GM19452 (cell line): Measurements from ENCODE around the gene KIAA0232.
A peak's percentile ranks its signal among the peaks of the same experiment; 100 is the strongest.
"Not testable (repeated sequence)": the region's sequence is repeated elsewhere in the genome, so short reads cannot be mapped to it uniquely, and the experiment has no call there.

Source experiments
- ATAC-seq: cut with Tn5 transposase; IDR thresholded peaks from one replicate; pipeline ENCODE4 v1.9.1; 2021; ENCODE audit not compliant: unreplicated experiment

Gene KIAA0232

DNA sequence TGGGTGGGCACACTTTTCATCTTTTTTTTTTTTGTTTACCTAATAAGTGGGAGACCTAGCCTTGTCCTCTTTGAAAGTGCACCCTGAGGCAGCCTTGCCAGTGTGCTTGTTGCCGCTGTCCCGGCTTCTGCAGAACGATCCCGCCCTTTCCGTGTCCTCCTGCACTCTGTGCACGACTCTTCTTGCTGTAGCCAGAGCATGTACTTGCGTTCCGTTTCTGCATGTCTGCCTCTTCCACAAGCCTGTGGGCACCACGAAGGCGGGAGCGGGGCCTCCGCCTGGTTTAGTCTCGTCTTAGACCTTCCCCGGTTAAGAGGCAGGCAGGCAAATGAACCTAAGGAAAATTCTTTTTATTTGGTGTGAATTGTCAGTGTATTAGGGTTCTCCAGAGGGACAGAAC, 94.5 kb downstream of the KIAA0232 start:
- no peak for ATAC-seq

DNA sequence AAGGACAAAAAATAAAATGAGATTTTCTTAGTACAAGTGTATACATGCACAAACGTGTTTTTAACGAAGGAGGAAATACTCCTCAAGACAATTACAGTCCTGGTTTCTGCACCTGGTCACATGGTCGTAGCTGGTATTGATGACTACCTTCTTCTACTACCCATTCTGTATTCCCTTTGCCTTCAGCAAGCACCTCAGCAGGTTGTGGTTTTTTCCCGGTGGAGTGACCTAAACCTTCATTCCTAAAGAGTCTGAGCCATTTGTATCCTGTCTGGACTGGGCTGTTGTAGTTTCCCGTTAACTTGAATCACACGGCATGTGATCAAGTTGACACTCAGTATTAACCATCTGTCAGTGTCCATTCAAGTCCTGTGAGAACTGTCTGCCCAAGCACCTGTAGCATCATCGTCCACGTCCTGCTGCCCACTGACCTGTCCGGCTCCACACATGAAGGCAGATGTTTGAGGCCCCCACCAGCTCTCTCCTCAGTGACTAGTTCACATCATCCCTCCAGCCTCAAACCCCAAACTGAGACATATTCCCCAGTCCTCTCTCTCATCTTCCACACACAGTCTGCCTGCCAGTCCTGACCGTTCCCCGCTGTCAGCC, 96.0 kb downstream of the KIAA0232 start:
- no peak for ATAC-seq

DNA sequence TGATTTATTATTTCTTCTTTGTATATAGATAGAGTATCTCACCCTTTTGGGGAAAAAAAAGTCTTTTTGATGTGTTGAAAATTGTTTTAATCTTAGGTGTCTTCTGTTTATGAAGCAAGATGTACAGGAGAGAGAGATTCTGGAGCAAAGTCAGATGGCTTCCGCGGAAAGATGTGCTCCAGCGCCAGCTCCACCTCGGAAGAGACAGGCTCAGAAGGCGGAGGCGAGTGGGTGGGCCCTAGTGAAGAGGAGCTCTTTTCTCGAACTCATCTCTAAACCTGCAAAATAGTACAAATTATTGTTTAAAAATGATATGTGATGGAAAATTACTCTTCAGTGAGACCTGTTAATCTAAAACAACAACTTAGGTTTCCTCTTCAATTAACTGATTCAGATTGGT, 98.2 kb downstream of the KIAA0232 start:
- no peak for ATAC-seq

DNA sequence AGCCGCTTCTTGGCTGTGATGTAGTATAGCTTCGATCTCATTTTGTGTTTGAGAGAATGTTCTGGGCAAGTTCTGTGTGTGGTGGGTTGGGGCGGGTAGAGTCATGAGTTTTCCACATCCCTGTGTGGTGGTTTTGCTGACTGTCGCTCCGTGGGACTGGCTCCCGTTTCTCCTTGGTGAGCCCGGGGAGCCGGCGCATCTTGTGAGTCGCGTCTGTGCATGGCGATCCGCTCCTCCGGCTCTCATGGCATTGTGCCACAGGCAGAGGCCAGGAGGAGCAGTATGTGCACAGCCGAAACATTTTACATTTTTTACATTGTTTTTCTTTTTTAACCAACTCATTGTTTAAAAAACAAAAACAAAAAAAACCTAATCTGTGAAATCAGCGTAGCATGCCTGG, 99.4 kb downstream of the KIAA0232 start:
- ATAC-seq = no peak

DNA sequence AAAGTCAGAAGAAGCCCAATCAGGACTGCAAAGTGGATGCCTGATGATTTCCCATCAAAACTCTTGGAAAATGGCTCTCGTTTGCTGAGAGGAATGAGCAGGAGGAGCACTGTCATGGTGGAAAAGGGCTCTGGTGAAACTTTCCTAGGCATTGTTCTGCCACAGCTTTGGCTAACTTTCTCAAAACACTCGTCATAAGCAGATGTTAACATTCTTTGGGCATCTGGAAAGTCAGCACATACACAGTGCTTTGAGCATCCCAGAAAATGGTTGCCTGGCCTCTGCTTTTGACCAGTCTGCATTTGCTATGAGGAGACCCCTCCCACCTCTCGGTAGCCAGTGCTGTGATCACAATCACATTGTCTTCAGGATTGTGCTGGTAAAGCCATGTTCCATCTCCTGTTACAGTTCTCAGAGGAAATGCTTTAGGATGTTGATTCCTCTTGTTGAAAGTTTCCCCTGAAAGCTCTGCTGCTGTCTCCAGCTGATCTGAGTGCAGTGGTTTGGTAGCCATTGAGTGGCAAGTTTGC, 101.9 kb downstream of the KIAA0232 start:
- no peak for ATAC-seq

DNA sequence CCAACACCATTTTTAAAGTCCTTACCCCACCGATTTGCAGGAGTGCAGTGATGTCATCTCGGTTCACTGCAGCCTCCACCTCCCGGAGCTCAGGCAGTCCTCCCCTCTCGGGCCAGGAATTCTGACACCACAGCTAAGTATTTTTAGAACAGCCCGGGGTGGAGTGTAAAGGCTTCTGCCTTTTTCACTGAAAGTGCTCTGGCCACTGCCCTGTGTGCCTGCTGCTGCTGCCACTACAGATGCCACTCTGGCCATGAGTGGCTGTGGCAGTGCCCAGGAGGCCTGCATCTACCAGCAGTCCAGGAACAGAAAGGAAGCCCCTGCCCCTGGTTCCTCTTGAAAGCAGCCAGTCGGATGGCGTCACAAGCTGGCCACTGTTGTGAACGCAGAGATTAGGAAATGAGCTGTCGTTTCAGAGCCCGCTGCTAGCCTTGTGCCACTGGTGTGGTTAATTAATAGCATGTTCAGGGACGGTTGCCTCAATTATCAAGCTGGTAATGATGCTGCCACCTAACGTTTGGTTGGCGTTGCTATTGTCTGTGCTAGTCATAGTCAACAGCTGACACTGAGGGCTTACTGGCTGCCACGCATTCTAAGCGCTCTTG, 103.5 kb downstream of the KIAA0232 start:
- ATAC-seq = peak; percentile 63

DNA sequence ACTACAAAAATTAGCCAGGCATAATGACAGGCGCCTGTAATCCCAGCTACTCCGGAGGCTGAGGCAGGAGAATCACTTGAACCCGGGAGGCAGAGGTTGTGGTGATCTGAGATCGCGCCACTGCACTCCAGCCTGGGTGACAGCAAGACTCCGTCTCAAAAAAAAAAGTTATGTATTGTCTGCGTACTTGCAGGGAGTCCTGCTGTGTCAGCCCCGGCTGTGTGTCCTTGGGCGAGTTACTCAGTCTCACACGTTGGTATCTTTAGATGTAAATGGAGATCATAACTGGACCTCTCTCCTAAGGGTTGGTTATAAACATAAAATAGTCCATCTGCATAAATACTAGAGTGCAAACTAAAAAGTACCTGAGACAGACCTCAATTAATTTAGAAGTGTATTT, 104.4 kb downstream of the KIAA0232 start:
- no peak for ATAC-seq

DNA sequence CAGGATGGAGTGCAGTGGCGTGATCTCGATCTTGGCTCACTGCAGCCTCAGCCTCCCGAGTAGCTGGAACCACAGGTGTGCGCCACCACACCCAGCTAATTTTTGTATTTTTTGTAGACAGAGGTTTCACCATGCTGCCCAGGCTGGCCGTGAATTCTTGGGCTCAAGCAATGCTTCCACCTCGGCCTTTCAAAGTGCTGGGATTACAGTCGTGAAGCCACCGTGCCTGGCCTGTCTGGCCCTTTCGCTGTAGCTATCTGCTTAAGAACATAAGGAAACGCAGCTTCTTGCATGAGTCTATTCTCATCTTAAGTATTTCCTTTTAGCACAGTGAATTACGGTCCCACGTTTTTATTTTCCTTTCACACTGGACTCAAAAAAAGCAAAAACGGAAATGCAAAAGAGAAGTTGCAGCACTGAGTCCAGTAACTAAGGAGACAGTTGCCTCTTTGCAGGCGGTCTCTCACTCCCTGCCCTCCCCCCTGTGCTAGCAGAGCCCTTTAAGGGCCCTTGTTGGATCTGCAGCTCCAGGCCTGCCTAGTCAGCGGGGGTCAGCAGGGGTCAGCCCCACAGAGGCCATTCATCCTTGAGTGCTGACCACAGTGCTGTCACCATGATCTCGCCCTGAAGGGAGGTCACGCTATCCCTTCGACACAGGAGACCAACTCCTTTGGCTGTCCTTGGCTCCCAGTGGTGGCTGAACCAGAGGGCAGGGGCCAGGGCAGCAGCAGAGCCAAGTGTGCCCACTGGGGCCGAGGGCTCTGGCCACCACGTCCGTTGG, 105.3 kb downstream of the KIAA0232 start:
- ATAC-seq = no peak

DNA sequence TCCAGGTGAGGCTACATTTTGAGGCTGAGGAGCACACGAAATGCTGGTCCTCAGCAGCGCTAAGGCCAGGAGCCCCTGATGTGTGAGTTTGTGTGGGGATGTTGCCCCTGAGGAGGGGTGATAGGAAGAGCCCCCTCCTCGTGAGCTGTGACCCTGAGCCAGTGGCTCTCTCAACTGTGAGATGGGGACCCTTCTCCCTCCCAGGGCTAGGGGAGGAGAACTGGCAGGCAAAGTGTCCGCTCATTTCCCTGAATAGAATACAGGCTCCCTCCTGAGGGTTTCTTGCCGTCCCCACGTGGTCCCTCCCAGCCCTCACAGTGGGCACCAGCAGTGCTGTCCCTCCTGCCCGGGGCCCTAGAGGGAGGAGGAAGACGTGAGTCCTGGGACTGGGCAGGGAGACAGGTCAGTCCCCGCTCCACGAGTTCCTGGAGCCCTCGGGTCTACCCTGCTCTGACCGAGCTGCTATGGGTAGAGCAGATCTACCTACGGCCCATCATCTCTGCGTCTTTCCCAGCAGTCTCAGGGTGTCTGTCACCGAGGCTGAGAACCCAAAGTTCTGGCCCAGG, 106.1 kb downstream of the KIAA0232 start:
- ATAC-seq = no peak

DNA sequence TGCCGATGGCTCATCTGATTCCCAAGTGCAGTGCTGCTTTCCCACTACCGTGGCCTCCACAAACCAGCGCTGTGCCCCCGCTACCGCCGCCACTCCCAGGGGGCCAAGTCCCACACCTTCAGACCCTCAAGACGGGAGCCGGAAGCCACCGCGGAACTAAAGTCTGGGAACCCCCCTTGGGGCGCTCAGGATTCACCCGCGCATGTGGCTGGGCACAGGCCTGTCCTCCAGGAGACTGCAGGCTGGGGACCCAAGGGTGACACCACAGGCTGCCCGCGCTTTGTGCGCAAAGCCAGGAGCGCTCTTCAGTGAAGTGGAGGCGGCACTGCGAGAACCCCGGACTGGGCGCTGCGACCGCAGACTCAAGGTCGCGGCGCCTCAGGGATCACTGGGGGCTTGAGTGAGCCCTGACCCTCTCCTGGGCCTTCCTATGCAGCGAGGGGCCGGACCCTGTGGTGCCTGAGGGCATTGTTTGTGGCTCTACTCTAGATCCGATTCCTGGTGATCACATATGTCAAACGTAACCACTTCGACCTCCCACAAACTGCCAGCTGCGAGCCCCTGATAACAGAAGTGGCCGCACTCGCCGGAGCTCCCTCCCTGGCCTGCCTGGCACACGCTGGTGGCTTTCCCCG, 106.7 kb downstream of the KIAA0232 start:
- ATAC-seq = no peak

DNA sequence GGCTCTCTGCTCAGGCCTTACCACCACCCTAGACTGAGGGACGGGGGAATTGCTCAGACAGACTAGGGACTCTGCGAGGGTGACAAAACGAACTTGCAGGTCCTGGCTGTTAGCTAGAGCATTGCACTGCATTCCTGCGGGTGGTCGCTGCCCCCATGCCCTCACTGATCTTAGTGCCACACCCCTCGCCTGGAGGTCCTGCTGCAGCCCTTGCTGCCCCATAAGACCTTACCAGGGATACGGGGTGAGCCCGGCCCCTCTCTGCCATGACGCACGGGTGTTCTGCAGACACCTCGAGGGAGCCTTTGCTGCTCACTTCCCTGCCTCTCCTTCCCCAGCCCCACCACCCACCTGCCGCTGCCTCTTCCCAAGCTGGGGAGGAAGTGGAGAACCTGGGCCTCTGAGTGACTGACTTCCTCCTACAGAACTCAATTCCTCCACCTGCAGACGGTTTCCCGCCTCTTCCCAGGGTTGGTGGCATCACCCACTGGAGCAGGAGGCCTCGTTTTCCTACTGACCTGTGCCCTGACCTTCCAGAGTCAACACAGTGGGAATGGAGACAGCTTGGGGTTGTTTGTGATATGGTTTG, 107.3 kb downstream of the KIAA0232 start:
- no peak for ATAC-seq

DNA sequence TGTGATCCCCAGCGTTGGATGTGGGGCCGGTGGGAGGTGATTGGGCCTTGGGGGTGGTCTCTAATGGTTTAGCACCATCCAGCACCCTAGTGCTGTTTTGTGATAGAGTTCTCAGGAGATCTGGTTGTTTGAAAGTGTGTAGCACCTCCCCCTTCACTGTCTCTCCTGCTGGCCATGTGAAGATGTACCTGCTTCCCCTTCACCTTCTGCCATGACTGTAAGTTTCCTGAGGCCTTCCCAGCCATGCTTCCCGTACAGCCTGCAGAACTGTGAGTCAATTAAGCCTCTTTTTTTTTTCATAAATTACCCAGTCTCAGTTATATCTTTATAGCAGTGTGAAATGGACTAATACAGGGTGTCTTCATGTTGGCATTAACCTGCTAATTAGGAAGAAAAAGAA, 107.8 kb downstream of the KIAA0232 start:
- ATAC-seq = no peak

DNA sequence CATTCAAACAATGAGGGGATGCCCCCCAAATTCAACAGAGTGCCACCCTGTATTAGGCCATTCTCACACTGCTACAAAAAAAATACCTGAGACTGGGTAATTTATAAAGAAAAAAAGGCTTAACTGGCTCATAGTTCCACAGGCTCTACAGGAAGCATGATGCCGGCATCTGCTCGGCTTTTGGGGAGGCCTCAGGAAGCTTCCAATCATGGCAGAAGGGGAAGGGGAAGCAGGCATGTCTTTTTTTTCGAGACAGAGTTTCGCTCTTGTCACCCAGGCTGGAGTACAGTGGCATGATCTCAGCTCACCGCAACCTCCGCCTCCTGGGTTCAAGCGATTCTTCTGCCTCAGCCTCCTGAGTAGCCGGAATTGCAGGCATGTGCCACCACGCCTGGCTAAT, 108.4 kb downstream of the KIAA0232 start:
- not testable (repeated sequence) for ATAC-seq

DNA sequence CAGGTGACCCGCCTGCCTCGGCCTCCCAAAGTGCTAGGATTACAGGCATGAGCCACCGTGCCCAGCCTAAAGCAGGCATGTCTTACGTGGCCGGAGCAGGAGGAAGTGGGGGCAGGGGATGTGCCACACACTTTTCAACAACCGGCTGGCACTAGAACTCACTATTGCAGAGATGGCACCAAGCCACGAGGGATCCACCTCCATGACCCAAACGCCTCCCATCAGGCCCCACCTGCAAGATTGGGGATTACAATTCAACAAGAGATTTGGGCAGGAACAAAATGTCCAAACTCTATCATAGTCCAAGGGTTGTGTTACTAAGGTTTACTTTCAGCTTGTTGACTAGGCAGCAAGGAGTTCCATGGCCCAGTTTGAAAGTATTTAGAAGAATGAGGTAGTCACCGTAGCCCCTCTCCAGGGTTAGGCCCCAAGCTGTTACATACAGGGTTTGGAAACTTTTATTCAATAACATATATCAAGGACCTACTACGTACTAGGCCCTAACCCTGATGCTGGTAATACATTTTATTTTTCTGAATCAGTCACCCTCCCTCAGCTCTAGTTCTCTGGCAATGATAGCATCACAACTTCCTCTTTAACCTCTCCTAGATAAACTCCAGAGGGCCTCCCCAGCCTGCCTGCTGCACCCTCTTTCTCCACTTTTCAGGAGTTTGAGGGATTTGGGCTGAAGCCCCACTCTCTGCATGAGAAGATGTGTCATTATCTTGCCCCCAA, 109.1 kb downstream of the KIAA0232 start:
- no peak for ATAC-seq

DNA sequence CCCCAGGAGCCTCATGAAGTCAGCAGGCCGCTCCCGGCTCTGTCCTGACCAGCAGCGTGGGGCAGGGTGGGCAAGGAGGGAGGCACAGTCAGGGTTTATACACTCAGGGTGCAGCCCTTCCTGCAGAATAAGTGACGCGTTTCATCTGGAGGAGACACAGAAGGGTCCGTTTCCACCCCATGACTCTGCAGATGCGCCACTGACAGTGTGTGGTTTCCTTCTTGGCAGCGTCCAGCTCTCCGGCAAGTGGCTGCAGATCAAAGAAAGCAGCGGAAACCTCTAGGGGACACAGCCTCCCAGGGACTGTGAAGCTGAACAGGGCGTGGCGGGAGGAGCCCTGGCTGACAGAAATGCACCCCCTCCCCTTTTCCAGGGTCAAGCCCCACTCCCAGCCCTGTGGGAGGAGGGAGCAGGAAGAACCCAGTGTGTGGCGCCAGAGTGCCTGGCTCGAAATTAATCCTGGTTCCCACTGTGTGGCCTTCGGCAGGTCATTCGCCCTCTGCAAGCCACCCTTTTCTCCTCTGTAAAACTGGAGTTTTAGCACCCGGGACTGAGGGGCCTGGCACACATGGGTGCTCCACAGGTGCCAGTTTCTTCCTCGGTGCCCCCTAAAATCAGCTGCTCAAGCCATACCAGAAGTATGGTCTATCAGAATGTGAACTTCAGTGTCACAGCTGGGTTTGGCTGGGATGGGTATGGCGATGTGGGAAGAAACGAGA, 109.8 kb downstream of the KIAA0232 start:
- ATAC-seq = no peak

DNA sequence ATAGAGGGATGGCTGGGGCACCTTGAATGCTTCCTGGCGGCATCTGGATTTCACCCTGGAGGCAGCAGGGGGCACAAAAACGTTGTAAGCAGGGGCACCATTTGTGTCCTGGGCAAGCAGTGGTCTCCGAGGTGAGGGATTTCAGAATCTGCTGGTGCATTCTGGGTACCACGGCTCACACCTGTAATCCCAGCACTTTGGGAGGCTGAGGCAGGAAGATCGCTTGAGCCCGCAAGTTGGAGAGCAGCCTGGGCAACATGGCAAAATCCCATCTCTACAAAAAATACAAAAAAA, 110.3 kb downstream of the KIAA0232 start:
- ATAC-seq = no peak

DNA sequence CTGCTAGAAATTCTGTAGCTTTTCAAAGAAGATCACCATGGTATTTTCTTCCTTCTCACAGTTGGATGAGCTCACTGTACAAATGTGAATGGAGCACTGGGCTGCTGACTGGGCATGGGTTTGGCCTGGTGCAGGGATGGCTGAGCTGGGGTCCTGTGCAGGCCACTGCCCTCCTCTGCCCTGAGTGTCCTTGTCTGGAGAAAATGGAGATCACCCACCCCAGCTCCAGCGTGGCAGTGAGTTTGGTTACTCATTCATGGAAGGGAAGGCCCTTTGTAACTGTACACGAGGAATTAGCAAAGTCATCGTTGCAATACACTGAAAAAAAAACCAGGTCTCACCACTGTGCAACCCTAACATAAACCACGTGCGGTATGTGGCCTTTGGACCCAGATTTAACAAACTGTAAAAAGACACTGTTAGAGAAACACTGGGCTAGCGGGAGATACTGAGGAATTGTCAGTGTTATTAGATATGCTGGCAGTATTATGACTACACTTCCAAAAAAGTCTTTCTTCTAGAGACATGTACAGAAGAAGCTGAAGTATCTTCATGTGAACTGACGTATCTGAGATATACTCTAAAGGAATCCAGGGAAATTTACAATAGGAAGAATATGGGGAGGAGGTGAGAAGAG, 111.0 kb downstream of the KIAA0232 start:
- no peak for ATAC-seq

DNA sequence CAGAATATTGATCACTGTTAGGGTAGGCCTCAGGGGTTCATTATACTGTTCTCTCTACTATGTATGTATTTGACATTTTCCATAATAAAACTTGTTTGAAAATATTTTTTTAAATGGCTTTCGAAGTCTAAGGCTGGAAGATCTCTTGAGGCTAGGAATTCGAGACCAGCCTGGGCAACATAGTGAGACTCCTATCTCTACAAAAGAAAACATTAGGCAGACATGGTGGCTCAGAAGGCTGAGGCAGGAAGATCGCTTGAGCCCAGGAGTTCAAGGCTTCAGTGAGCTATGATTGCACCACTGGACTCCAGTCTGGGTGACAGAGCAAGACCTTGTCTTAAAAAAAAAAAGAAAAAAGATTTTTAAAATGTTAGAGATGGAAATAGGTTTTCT, 111.6 kb downstream of the KIAA0232 start:
- no peak for ATAC-seq
